Gastrocnemius medialis (tissue), 4 donors: ENCODE measurements around the gene ANKS1B. TPM values are rescaled to one million over a fixed set of nuclear protein-coding genes. Genes with fewer than 3 reads are reported as not detected.

Experiments used
- ATAC-seq, 2 donors: fragments of 150-250 bp; one replicate each; pipeline ENCODE4 v1.9.1; 2016
- DNase-seq, 2 donors: peaks; one replicate each; pipeline ENCODE4 v3.0.0-alpha.2; 2019
- H3K27ac ChIP-seq, 4 donors: fragments of 200-600 bp; sonication (generic); 1 replicate in 1 of 4; 2 replicates in 3 of 4; pipeline ENCODE4 v1.5.1; 2016 to 2018; ENCODE audit warnings: mild to moderate bottlenecking in 2 of 4, moderate library complexity in 1 of 4
- H3K27me3 ChIP-seq, 3 donors: fragments of 200-600 bp; sonication (generic) in 2 of 3; 1 replicate in 1 of 3; 2 replicates in 2 of 3; pipeline versions ENCODE4 v1.5.1 to v1.6.0; 2016 to 2019; ENCODE audit warnings: mild to moderate bottlenecking in 1 of 3, moderate library complexity in 1 of 3
- H3K36me3 ChIP-seq, 2 donors: fragments of 200-600 bp; sonication (generic) in 1 of 2; one replicate each; pipeline ENCODE4 v1.5.1; 2017 to 2018
- H3K4me1 ChIP-seq, 2 donors: fragments of 200-600 bp; sonication (generic) in 1 of 2; one replicate each; pipeline ENCODE4 v1.5.1; 2016 to 2017; ENCODE audit warnings: mild to moderate bottlenecking in 2 of 2
- H3K4me3 ChIP-seq, 4 donors: fragments of 200-600 bp; sonication (generic) in 3 of 4; 1 replicate in 1 of 4; 2 replicates in 3 of 4; pipeline ENCODE4 v1.5.1; 2016 to 2019; ENCODE audit warnings: mild to moderate bottlenecking in 2 of 4
- H3K9me3 ChIP-seq, 3 donors: fragments of 200-600 bp; sonication (generic) in 2 of 3; 1 replicate in 1 of 3; 2 replicates in 2 of 3; pipeline ENCODE4 v1.5.1; 2016 to 2019
- CTCF ChIP-seq, 5 experiments: fragments of 450-650 bp in 3 of 5; fragments of 200-600 bp in 2 of 5; sonication (generic) in 2 of 5; IDR thresholded peaks in 4 of 5; conservative IDR thresholded peaks in 1 of 5; 1 replicate in 4 of 5; 2 replicates in 1 of 5; pipeline ENCODE4 v1.5.1; 2016 to 2019; ENCODE audit warnings: antibody characterized with exemption in 5 of 5, mild to moderate bottlenecking in 3 of 5, moderate library complexity in 3 of 5
- POLR2A ChIP-seq, 2 donors: fragments of 450-650 bp; IDR thresholded peaks; one replicate each; pipeline ENCODE4 v1.6.1; 2017; ENCODE audit warnings: antibody characterized with exemption in 2 of 2, mild to moderate bottlenecking in 2 of 2, moderate library complexity in 2 of 2
- in situ Hi-C, 4 donors: fragments of 200-750 bp; cut with MboI; loops; one replicate each; pipeline versions ENCODE4 v1.15.0 to v1.8.0; 2017; ENCODE audit warnings: low sequenced_read_pairs in 4 of 4
- intact Hi-C: fragments of 100-400 bp; cut with DNase I; formaldehyde crosslinking; loops from one replicate; pipeline ENCODE4 v1.15.1; 2023; ENCODE audit warnings: low total_unique reads
- total RNA-seq, 4 donors: library from RNA; depleted of rRNA; stranded (reverse); fragments of >200 nt; gene quantifications; one replicate each; pipeline versions ENCODE4 v1.1.0 to v1.2.3, GENCODE V29; 2016

Gene ANKS1B
- total RNA-seq, 4 donors from 2014 or later, result 3.9 to 14.5 (median 5.7) TPM

DNA sequence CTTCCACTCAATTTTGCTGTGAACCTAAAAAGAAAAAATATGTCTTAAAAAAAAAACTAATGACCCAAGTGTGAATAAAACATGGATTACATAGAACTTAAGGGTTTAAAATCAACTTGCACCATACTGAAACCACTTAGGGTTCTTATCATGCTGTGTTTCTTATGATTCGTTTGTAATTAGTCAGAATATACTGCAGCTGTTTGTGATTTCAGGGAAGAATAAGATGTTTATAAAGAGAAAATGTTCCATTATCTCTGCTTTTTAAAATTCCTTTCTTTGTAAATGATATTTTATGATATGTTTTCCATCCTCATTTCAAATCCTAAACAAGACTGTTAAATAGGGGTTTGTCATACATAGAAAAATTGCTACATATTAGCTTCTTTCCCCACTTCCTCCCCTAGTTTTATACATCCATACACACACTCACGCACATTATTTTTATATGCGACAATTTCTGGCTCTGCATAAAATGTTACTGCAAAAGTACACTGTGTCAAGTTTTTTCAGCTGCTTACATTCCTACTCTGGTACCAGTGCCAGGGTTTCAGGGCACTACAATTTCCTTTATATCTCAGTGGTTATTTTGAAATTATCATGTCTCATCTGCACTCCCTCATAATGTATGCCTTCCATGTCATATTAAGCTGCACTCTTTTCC, 612.3 kb downstream of the ANKS1B start:
- no peak for TF ChIP-seq POLR2A (IDR thresholded peaks at IDR 0.05)
- no peak for ATAC-seq
- intact Hi-C loops (no loop called here), in situ Hi-C loops (no loop called here)
- no peak overlapping the region for H3K4me3 ChIP-seq
- no peak overlapping the region for H3K27ac ChIP-seq
- no peaks in the 10 kb centered on the region for H3K27me3 ChIP-seq
- DNase-seq, result no peak
- no peaks in the 10 kb centered on the region for H3K36me3 ChIP-seq
- no peaks in the 10 kb centered on the region for H3K4me1 ChIP-seq
- H3K9me3 ChIP-seq, result no peaks in the 10 kb centered on the region

DNA sequence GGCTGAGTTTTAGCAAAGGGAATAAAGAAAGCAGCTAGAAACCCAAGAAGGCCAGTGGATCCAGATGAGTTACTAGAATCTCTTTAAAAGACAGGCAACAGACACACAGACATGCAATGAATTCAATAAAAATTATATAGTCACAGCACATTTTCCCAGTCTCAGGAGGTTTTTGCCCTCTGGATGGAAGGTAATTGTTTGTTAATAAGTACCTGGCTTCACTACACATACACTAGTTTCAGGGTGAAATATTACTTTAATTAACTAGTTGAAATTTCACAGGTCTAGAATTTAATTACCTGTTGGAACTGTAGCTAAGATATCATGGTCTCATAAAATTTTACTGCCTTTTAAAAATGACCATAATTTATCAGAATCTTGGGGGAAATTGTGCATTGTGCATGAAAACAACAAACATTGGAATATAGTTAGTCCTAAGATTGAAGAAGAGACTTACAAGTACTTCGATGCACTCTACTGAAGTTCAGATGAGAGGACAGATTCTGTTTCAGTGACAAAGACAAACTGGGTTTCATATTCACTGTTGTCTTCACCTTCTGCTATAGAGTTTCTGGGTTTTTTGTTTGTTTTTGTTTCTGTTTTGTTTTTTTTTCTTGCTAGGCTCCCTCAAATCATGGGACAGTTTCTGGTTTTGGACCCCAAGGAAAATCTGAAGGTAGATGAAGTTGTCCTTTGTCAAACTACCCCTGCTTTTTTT, 614.2 kb downstream of the ANKS1B start:
- H3K4me1 ChIP-seq, result no peaks in the 10 kb centered on the region
- no peaks in the 10 kb centered on the region for H3K36me3 ChIP-seq
- no peak overlapping the region for H3K4me3 ChIP-seq
- ATAC-seq, result no peak
- no peak for DNase-seq
- H3K9me3 ChIP-seq, result no peaks in the 10 kb centered on the region
- no peaks in the 10 kb centered on the region for H3K27me3 ChIP-seq
- H3K27ac ChIP-seq, result no peak overlapping the region
- in situ Hi-C loops (no loop called here), intact Hi-C loops (no loop called here)
- TF ChIP-seq CTCF (IDR thresholded peaks at IDR 0.05 in 4 of 5, conservative IDR thresholded peaks at IDR 0.05 in 1 of 5), result no peak
- no peak for TF ChIP-seq POLR2A (IDR thresholded peaks at IDR 0.05)

DNA sequence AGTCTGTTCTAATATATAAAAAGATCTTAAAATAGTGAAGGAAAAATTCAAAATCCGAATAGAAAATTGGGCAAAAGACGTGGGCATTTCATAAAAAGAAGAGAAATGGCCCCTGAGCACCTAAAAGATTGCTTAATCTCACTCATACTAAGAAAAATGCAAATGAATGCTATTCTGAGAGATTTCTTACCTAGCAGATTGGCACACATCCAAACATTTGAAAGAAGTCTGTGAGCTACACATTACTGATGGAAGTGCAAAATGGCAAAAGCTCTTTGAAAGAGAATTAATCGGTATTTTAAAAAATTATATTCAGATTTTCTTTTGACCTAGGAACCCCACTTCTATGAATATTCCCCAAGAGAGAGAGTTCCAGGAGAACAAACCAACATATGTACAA, 617.6 kb downstream of the ANKS1B start:
- no peak for DNase-seq
- no peak for ATAC-seq
- Histone ChIP-seq H3K4me1 (no peaks in the 10 kb centered on the region), H3K36me3 (no peaks in the 10 kb centered on the region), H3K27ac (no peak overlapping the region), H3K27me3 (no peaks in the 10 kb centered on the region), H3K9me3 (no peaks in the 10 kb centered on the region), H3K4me3 (no peak overlapping the region)
- in situ Hi-C loops (no loop called here), intact Hi-C loops (no loop called here)
- no peak for TF ChIP-seq CTCF (IDR thresholded peaks at IDR 0.05 in 4 of 5, conservative IDR thresholded peaks at IDR 0.05 in 1 of 5)
- no peak for TF ChIP-seq POLR2A (IDR thresholded peaks at IDR 0.05)

DNA sequence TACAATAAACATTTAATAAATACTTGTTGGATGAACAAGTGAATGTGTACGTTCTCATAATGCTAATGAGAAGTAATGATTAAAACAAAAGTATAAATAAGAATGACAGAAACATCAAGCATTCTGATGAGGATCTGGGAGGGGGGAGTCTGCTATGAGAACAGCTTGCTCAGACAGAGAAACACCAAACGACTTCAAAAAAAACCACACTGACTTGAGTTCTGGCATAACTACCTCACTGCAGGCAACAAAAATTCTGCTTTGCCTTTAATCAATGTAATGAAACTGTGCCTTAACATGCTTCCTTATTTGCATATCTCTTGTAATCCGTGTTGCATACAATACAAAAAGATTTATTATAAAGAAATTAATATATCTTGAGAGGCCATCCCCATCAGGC, 632.5 kb downstream of the ANKS1B start:
- in situ Hi-C loops, result no loop called here

More for the DNA sequence above, 632.5 kb downstream of the ANKS1B start:
- Histone ChIP-seq H3K9me3 (no peaks in the 10 kb centered on the region), H3K27ac (no peak overlapping the region), H3K4me1 (no peaks in the 10 kb centered on the region), H3K4me3 (no peak overlapping the region), H3K36me3 (no peaks in the 10 kb centered on the region), H3K27me3 (no peaks in the 10 kb centered on the region)
- TF ChIP-seq CTCF (IDR thresholded peaks at IDR 0.05 in 4 of 5, conservative IDR thresholded peaks at IDR 0.05 in 1 of 5) (no peak), POLR2A (IDR thresholded peaks at IDR 0.05) (no peak)
- intact Hi-C loops, result no loop called here
- ATAC-seq, result no peak
- no peak for DNase-seq
